GM12878 (cell line): ENCODE results near the gene SELENOW. TPM values are rescaled to one million over a fixed set of nuclear protein-coding genes. Genes with fewer than 3 reads are reported as not detected.

Experiments
- CBX3 ChIP-seq: fragments of 200-600 bp; sonication (generic); IDR thresholded peaks from 2 replicates; pipeline ENCODE4 v1.6.1; 2016; ENCODE audit warnings: low read depth, borderline replicate concordance
- HSF1 ChIP-seq: fragments of 150-350 bp; IDR thresholded peaks from 2 replicates; pipeline ENCODE4 v1.6.1; 2014; ENCODE audit warnings: mild to moderate bottlenecking, low read depth, low read length
- JUND ChIP-seq: IDR thresholded peaks from 2 replicates; pipeline ENCODE4 v1.6.1; 2012; ENCODE audit warnings: low read depth, mild to moderate bottlenecking, low read length, improper control_type of control experiment, moderate library complexity
- NFIC ChIP-seq: IDR thresholded peaks from 2 replicates; pipeline ENCODE4 v1.6.1; 2012; ENCODE audit warnings: low read depth, mild to moderate bottlenecking, inconsistent platforms, low read length, moderate library complexity
- RFX5 ChIP-seq: IDR thresholded peaks from 2 replicates; pipeline ENCODE4 v1.6.1; 2011; ENCODE audit warnings: low read depth, low read length, improper control_type of control experiment
- TAF1 ChIP-seq: IDR thresholded peaks from 2 replicates; pipeline ENCODE4 v1.6.1; 2011; ENCODE audit warnings: mild to moderate bottlenecking, low read depth, low read length, borderline replicate concordance
- TCF3 ChIP-seq: IDR thresholded peaks from 2 replicates; pipeline ENCODE4 v1.6.1; 2012; ENCODE audit warnings: low read depth, mild to moderate bottlenecking, low read length, borderline replicate concordance; ENCODE audit not compliant: insufficient read depth
- ZNF217 ChIP-seq: fragments of 450-650 bp; IDR thresholded peaks from 2 replicates; pipeline ENCODE4 v1.6.1; 2017; ENCODE audit warnings: antibody characterized with exemption, mild to moderate bottlenecking
- polyA plus RNA-seq, 11 experiments: library from polyadenylated mRNA; depleted of rRNA in 4 of 11; unstranded in 6 of 11; stranded (reverse) in 5 of 11; fragments of >200 nt; fragmentation: Nextera tagmentation in 4 of 11; fragmentation: Illumina TruSeq in 1 of 11; extraction: Ambion mirVana in 4 of 11; extraction: Trizol in 1 of 11; gene quantifications; 1 replicate in 1 of 11; 2 replicates in 10 of 11; pipeline versions ENCODE4 v1.2.1 to v1.2.3, GENCODE V29; 2011 to 2016; ENCODE audit warnings: inconsistent platforms in 2 of 11, missing spikeins in 2 of 11, low read depth in 1 of 11
- total RNA-seq, 4 experiments: library from RNA; depleted of rRNA in 3 of 4; stranded (reverse); fragments of >200 nt in 3 of 4; fragmentation: Illumina TruSeq in 1 of 4; extraction: Trizol in 1 of 4; gene quantifications; 2 replicates each; pipeline versions ENCODE4 v1.2.1 to v1.2.3, GENCODE V29; 2013 to 2021
- TF ChIP-seq, protein P1 (sequence below): fragments of 450-650 bp; IDR thresholded peaks from 2 replicates; pipeline ENCODE4 v1.6.1; 2016; ENCODE audit warnings: mild to moderate bottlenecking, moderate library complexity, borderline replicate concordance

SELENOW gene
- total and polyA plus RNA-seq, 10 of the 15 experiments (the other 5 are each of a cell fraction or from before 2014, with no cell fraction given): 53.3 to 186 (median 101) TPM

GRCh38 chr19:47766670-47767069 is 11.8 kb upstream of the SELENOW start (continued):
- TF ChIP-seq, protein P1, sequence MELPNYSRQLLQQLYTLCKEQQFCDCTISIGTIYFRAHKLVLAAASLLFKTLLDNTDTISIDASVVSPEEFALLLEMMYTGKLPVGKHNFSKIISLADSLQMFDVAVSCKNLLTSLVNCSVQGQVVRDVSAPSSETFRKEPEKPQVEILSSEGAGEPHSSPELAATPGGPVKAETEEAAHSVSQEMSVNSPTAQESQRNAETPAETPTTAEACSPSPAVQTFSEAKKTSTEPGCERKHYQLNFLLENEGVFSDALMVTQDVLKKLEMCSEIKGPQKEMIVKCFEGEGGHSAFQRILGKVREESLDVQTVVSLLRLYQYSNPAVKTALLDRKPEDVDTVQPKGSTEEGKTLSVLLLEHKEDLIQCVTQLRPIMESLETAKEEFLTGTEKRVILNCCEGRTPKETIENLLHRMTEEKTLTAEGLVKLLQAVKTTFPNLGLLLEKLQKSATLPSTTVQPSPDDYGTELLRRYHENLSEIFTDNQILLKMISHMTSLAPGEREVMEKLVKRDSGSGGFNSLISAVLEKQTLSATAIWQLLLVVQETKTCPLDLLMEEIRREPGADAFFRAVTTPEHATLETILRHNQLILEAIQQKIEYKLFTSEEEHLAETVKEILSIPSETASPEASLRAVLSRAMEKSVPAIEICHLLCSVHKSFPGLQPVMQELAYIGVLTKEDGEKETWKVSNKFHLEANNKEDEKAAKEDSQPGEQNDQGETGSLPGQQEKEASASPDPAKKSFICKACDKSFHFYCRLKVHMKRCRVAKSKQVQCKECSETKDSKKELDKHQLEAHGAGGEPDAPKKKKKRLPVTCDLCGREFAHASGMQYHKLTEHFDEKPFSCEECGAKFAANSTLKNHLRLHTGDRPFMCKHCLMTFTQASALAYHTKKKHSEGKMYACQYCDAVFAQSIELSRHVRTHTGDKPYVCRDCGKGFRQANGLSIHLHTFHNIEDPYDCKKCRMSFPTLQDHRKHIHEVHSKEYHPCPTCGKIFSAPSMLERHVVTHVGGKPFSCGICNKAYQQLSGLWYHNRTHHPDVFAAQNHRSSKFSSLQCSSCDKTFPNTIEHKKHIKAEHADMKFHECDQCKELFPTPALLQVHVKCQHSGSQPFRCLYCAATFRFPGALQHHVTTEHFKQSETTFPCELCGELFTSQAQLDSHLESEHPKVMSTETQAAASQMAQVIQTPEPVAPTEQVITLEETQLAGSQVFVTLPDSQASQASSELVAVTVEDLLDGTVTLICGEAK: no peak
- TF ChIP-seq HSF1 (no peak), RFX5 (no peak), NFIC (no peak), ZNF217 (no peak), TCF3 (no peak), JUND (no peak), TAF1 (no peak), CBX3 (no peak)
